Liver (tissue), 3 donors: Measurements from ENCODE around the gene MGAT5.

ENCODE experiments used
- FOXA1 ChIP-seq: IDR thresholded peaks from 2 replicates; pipeline ENCODE4 v1.6.1; 2016; ENCODE audit warnings: antibody characterized with exemption
- FOXA2 ChIP-seq: IDR thresholded peaks from 2 replicates; pipeline ENCODE4 v1.6.1; 2016; ENCODE audit warnings: antibody characterized with exemption
- HNF4A ChIP-seq, 2 donors: conservative IDR thresholded peaks; 2 replicates each; pipeline ENCODE4 v1.6.1; 2016; ENCODE audit warnings: antibody characterized with exemption in 2 of 2, mild to moderate bottlenecking in 2 of 2
- JUND ChIP-seq, 2 donors: IDR thresholded peaks; 2 replicates each; pipeline ENCODE4 v1.6.1; 2016; ENCODE audit warnings: antibody characterized with exemption in 2 of 2
- RAD21 ChIP-seq, 2 donors: IDR thresholded peaks; 2 replicates each; pipeline ENCODE4 v1.6.1; 2016; ENCODE audit warnings: antibody characterized with exemption in 2 of 2, mild to moderate bottlenecking in 2 of 2
- RXRA ChIP-seq, 2 donors: IDR thresholded peaks; 2 replicates each; pipeline ENCODE4 v1.6.1; 2017 to 2018; ENCODE audit warnings: antibody characterized with exemption in 2 of 2, mild to moderate bottlenecking in 1 of 2
- TAF1 ChIP-seq: conservative IDR thresholded peaks from 2 replicates; pipeline ENCODE4 v1.6.1; 2016; ENCODE audit warnings: antibody characterized with exemption, mild to moderate bottlenecking
- YY1 ChIP-seq: IDR thresholded peaks from 2 replicates; pipeline ENCODE4 v1.6.1; 2016; ENCODE audit warnings: antibody characterized with exemption, mild to moderate bottlenecking
- TF ChIP-seq, protein P1 (sequence below): fragments of 150-350 bp; IDR thresholded peaks from 2 replicates; pipeline ENCODE4 v1.5.1; 2017; ENCODE audit warnings: improper control_type of control experiment, low read depth, low read length; ENCODE audit not compliant: missing input control
- TF ChIP-seq, protein P2 (sequence below): IDR thresholded peaks from 2 replicates; pipeline ENCODE4 v1.6.1; 2016; ENCODE audit warnings: antibody characterized with exemption, mild to moderate bottlenecking
- TF ChIP-seq, protein P3 (sequence below): IDR thresholded peaks from 2 replicates; pipeline ENCODE4 v1.6.1; 2016; ENCODE audit warnings: antibody characterized with exemption
- TF ChIP-seq, protein P4 (sequence below): IDR thresholded peaks from 2 replicates; pipeline ENCODE4 v1.6.1; 2016; ENCODE audit warnings: antibody characterized with exemption
- donor health status: healthy.
- donor health status: healthy.

DNA sequence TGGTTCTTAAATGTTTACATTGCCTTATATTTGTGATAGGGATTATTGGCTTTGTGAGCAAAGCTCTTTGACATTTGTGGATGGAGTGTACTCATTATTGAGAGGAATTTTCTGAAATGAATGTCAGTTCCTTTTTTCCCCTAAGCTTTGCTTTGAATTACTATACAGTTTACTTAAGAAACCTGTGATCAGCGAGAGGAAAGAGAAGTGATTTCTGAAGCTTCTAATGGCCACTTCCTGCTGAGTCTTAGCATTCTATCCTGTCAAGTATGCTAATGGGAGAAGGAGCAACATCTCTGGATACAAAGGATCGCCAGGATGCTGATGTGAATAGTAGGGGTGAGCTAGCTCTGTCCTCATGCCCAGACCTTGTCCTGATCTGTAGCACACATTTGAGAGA is 47.8 kb upstream of the MGAT5 start:
- TF ChIP-seq TAF1: no peak
- TF ChIP-seq, protein P1, sequence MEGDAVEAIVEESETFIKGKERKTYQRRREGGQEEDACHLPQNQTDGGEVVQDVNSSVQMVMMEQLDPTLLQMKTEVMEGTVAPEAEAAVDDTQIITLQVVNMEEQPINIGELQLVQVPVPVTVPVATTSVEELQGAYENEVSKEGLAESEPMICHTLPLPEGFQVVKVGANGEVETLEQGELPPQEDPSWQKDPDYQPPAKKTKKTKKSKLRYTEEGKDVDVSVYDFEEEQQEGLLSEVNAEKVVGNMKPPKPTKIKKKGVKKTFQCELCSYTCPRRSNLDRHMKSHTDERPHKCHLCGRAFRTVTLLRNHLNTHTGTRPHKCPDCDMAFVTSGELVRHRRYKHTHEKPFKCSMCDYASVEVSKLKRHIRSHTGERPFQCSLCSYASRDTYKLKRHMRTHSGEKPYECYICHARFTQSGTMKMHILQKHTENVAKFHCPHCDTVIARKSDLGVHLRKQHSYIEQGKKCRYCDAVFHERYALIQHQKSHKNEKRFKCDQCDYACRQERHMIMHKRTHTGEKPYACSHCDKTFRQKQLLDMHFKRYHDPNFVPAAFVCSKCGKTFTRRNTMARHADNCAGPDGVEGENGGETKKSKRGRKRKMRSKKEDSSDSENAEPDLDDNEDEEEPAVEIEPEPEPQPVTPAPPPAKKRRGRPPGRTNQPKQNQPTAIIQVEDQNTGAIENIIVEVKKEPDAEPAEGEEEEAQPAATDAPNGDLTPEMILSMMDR: no peak
- TF ChIP-seq, protein P2, sequence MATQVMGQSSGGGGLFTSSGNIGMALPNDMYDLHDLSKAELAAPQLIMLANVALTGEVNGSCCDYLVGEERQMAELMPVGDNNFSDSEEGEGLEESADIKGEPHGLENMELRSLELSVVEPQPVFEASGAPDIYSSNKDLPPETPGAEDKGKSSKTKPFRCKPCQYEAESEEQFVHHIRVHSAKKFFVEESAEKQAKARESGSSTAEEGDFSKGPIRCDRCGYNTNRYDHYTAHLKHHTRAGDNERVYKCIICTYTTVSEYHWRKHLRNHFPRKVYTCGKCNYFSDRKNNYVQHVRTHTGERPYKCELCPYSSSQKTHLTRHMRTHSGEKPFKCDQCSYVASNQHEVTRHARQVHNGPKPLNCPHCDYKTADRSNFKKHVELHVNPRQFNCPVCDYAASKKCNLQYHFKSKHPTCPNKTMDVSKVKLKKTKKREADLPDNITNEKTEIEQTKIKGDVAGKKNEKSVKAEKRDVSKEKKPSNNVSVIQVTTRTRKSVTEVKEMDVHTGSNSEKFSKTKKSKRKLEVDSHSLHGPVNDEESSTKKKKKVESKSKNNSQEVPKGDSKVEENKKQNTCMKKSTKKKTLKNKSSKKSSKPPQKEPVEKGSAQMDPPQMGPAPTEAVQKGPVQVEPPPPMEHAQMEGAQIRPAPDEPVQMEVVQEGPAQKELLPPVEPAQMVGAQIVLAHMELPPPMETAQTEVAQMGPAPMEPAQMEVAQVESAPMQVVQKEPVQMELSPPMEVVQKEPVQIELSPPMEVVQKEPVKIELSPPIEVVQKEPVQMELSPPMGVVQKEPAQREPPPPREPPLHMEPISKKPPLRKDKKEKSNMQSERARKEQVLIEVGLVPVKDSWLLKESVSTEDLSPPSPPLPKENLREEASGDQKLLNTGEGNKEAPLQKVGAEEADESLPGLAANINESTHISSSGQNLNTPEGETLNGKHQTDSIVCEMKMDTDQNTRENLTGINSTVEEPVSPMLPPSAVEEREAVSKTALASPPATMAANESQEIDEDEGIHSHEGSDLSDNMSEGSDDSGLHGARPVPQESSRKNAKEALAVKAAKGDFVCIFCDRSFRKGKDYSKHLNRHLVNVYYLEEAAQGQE: no peak
- no peak for TF ChIP-seq HNF4A (conservative IDR thresholded peaks at IDR 0.05)
- TF ChIP-seq, protein P3, sequence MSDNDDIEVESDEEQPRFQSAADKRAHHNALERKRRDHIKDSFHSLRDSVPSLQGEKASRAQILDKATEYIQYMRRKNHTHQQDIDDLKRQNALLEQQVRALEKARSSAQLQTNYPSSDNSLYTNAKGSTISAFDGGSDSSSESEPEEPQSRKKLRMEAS: no peak
- no peak for TF ChIP-seq YY1
- TF ChIP-seq FOXA1: no peak
- TF ChIP-seq FOXA2: no peak
- no peak for TF ChIP-seq RXRA (IDR thresholded peaks at IDR 0.05)
- no peak for TF ChIP-seq JUND (IDR thresholded peaks at IDR 0.05)
- TF ChIP-seq RAD21 (IDR thresholded peaks at IDR 0.05): no peak
- TF ChIP-seq, protein P4, sequence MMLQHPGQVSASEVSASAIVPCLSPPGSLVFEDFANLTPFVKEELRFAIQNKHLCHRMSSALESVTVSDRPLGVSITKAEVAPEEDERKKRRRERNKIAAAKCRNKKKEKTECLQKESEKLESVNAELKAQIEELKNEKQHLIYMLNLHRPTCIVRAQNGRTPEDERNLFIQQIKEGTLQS: no peak
